ENCODE results near the gene DISP2.

Gene DISP2

GRCh38 chr15:40363611-40364010 is 5.6 kb downstream of the DISP2 start:
- Mint-ChIP-seq H3K27ac (no peak overlapping the region), H3K9me3 (no peaks in the 10 kb centered on the region), H3K4me1 (peaks cover 19% of the 10 kb centered on the region), H3K27me3 (no peaks in the 10 kb centered on the region), H3K4me3 (no peak overlapping the region), H3K36me3 (peaks cover 6% of the 10 kb centered on the region)
- no peak for ATAC-seq

DNA sequence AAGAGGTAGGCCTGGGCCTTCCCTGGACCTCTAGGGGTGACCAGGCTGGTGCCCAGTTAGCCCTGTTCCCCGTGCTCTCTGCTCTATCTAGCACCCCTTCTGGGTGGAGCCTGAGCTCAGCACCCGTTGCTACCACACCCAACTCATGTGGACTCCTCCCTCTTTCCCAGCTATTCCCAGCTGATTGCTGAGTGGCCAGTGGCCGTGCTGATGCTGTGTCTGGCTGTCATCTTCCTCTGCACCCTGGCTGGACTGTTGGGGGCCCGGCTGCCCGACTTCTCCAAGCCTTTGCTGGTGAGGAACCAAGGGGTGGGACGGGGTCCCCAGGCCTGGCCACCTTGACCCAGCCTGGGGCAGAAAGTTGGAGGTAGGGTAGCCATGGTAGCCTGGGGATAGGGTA is 6.2 kb downstream of the DISP2 start:
- ATAC-seq, result no peak
- H3K4me3 Mint-ChIP-seq, result no peak overlapping the region

DNA sequence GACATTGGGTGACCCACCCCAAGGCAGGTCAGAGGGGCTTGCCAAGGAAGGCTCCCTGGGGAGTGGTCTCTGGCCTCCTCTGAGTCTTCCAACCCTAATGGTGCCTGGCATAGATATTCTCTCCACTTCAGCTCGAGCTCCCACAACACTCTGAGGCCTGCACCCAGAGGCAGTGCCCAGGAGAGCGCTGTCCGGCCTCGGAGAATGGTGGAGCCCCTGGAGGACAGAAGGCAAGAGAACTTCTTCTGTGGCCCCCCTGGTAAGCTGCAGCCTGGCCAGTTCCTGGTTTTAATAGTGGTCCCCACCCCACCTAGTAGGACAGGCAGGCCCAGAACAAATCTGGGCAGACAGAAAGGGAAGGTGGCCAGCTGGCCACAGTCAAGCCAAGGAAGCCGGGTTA is 7.0 kb downstream of the DISP2 start:
- Mint-ChIP-seq H3K4me1 (peaks cover 13% of the 10 kb centered on the region), H3K36me3 (peaks cover 6% of the 10 kb centered on the region), H3K27me3 (no peaks in the 10 kb centered on the region), H3K9me3 (no peaks in the 10 kb centered on the region), H3K4me3 (no peak overlapping the region), H3K27ac (no peak overlapping the region)
- no peak for ATAC-seq

More for the DNA sequence above, 6.2 kb downstream of the DISP2 start:
- Mint-ChIP-seq H3K36me3 (peaks cover 6% of the 10 kb centered on the region), H3K27ac (no peak overlapping the region), H3K9me3 (no peaks in the 10 kb centered on the region), H3K27me3 (no peaks in the 10 kb centered on the region), H3K4me1 (peaks cover 13% of the 10 kb centered on the region)

DNA sequence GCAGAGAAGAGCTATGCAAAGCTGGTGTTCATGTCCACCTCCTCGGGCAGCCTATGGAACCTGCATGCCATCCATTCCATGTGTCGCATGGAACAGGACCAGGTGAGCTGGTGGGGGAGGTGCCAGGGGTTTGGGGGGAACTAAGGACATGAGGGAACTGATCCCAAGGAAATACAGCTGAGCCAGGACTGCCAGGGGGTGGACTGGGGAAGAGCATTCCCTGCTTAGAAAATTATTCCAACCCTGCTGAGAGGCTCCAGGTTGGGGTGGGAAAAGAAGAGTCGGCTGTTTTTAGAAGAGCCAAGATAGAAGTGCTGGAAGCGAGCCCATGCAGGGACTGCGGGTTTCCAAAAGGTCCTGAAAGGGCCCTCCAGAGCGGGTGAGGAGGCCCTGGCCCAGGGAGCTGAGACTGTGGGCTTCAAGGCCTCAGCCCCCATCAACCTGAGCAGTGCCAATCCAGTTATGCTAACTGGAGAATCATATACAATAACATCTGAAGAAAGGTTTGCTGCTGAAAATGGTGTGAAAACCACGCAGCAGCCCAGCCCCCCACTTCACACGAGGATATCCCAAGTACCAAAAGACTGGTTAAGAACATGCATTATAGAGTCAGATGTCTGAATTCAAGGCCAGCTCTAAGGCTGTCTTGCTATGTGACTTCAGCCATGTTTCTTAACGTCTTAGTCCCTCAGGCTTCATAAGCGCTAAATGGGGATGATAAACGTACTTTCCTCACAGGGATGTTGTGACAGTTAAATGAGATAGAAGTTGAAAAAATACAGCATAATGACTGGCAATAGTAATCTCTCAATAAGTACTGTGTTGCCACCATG is 7.8 kb downstream of the DISP2 start:
- no peak overlapping the region for H3K4me3 Mint-ChIP-seq
- ATAC-seq, result no peak
- peaks cover 6% of the 10 kb centered on the region for H3K36me3 Mint-ChIP-seq
- H3K9me3 Mint-ChIP-seq, result no peaks in the 10 kb centered on the region
- H3K27me3 Mint-ChIP-seq, result no peaks in the 10 kb centered on the region
- peaks cover 13% of the 10 kb centered on the region for H3K4me1 Mint-ChIP-seq
- H3K27ac Mint-ChIP-seq, result no peak overlapping the region

DNA sequence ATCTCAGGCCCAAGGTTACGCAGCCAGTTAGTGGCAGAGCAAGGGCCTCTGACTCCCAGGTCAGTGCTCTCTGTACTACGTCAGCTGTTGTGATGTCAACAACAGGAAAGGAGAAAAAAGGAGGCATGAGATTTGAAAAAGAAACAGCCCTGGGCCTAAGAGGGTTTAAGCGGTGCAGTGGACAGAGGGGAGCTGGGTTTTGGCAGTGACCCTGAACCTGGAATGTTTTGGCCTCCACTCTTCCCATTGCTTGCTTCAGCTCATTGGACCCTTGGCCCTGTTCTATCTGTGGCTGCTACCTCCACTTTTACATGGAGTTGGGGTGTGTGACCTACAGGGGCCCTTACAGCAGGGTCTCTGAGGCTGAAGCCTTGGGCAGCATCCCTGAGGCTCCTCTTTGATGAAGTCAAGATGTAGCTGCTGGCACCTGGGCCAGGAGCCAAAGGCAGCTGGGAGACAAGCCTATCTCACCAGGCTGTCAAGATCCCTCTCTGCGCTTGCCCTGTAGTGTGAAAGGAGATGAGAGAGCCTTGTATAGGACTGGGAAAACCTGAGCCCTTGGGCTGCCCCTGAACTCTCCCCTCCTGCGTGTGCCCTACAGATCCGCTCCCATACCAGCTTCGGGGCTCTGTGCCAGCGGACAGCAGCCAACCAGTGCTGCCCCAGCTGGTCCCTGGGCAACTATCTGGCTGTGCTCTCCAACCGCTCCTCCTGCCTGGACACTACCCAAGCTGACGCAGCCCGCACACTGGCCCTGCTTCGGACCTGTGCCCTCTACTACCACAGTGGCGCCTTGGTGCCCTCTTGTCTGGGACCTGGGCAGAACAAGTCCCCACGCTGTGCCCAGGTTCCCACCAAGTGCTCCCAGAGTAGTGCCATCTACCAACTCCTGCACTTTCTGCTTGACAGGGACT is 8.7 kb downstream of the DISP2 start:
- Mint-ChIP-seq H3K9me3 (no peaks in the 10 kb centered on the region), H3K4me3 (peak overlapping the region; percentile 80), H3K27me3 (no peaks in the 10 kb centered on the region), H3K36me3 (peaks cover 6% of the 10 kb centered on the region), H3K4me1 (peaks cover 13% of the 10 kb centered on the region), H3K27ac (peak overlapping the region; percentile 77)
- ATAC-seq, result no peak

DNA sequence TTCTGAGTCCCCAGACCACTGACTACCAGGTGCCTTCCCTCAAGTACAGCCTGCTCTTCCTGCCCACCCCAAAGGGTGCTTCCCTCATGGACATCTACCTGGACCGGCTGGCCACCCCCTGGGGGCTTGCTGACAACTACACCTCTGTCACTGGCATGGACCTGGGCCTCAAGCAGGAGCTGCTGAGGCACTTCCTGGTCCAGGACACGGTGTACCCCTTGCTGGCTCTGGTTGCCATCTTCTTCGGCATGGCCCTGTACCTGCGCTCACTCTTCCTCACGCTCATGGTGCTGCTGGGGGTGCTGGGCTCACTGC is 9.3 kb downstream of the DISP2 start:
- H3K4me1 Mint-ChIP-seq, result peaks cover 13% of the 10 kb centered on the region
- no peaks in the 10 kb centered on the region for H3K9me3 Mint-ChIP-seq
- ATAC-seq, result no peak
- H3K27ac Mint-ChIP-seq, result peak overlapping the region; percentile 77
- peaks cover 5% of the 10 kb centered on the region for H3K36me3 Mint-ChIP-seq
- no peaks in the 10 kb centered on the region for H3K27me3 Mint-ChIP-seq
- H3K4me3 Mint-ChIP-seq, result peak overlapping the region; percentile 80

DNA sequence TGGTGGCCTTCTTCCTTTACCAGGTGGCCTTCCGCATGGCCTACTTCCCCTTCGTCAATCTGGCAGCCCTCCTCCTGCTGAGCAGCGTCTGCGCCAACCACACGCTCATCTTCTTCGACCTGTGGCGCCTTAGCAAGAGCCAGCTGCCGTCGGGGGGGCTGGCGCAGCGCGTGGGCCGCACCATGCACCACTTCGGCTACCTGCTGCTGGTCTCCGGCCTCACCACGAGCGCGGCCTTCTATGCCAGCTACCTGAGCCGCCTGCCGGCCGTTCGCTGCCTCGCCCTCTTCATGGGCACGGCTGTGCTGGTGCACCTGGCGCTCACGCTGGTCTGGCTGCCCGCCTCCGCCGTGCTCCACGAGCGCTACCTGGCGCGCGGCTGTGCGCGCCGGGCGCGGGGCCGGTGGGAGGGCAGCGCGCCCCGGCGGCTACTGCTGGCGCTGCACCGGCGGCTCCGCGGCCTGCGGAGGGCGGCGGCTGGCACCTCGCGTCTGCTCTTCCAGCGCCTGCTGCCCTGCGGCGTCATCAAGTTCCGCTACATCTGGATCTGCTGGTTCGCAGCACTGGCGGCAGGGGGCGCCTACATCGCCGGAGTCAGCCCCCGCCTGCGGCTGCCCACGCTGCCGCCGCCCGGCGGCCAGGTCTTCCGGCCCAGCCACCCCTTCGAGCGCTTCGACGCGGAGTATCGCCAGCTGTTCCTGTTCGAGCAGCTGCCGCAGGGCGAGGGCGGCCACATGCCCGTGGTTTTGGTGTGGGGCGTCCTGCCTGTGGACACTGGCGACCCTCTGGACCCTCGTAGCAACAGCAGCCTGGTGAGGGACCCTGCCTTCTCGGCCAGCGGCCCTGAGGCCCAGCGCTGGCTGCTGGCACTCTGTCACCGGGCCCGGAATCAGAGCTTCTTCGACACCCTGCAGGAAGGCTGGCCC is 9.9 kb downstream of the DISP2 start:
- peak overlapping the region; percentile 77 for H3K27ac Mint-ChIP-seq

GRCh38 chr15:40368719-40369473 is 10.9 kb downstream of the DISP2 start:
- H3K36me3 Mint-ChIP-seq, result no peaks in the 10 kb centered on the region
- no peaks in the 10 kb centered on the region for H3K9me3 Mint-ChIP-seq
- ATAC-seq, result no peak
- H3K27me3 Mint-ChIP-seq, result no peaks in the 10 kb centered on the region
- H3K4me1 Mint-ChIP-seq, result peaks cover 13% of the 10 kb centered on the region
- peak overlapping the region; percentile 30 for H3K4me3 Mint-ChIP-seq
- no peak overlapping the region for H3K27ac Mint-ChIP-seq

More for the DNA sequence above, 9.9 kb downstream of the DISP2 start:
- peak; percentile 90 for ATAC-seq
- Mint-ChIP-seq H3K36me3 (no peaks in the 10 kb centered on the region), H3K27me3 (no peaks in the 10 kb centered on the region), H3K9me3 (no peaks in the 10 kb centered on the region), H3K4me3 (peak overlapping the region; percentile 80), H3K4me1 (peaks cover 13% of the 10 kb centered on the region)

- Mint-ChIP-seq H3K4me3 (no peak overlapping the region), H3K36me3 (no peaks in the 10 kb centered on the region), H3K9me3 (no peaks in the 10 kb centered on the region), H3K27me3 (no peaks in the 10 kb centered on the region), H3K4me1 (peaks cover 13% of the 10 kb centered on the region), H3K27ac (no peak overlapping the region)
- no peak for ATAC-seq
Measured at GRCh38 chr15:40369474-40369869, 11.5 kb downstream of the DISP2 start.

DNA sequence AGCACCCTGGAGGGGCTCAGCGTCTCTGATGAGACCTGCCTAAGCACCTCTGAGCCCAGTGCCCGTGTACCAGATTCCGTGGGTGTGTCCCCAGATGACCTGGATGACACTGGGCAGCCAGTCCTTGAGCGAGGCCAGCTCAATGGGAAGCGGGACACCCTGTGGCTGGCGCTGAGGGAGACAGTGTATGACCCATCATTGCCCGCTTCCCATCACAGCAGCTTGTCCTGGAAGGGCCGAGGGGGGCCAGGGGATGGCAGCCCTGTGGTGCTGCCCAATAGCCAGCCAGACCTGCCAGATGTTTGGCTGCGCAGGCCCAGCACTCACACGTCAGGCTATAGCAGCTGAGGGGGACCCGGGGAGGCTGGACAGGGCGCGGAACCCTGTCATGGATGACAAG is 12.0 kb downstream of the DISP2 start:
- ATAC-seq, result no peak
- no peak overlapping the region for H3K27ac Mint-ChIP-seq
- H3K4me1 Mint-ChIP-seq, result peaks cover 13% of the 10 kb centered on the region
- H3K9me3 Mint-ChIP-seq, result no peaks in the 10 kb centered on the region
- no peak overlapping the region for H3K4me3 Mint-ChIP-seq
- no peaks in the 10 kb centered on the region for H3K27me3 Mint-ChIP-seq
- H3K36me3 Mint-ChIP-seq, result no peaks in the 10 kb centered on the region

DNA sequence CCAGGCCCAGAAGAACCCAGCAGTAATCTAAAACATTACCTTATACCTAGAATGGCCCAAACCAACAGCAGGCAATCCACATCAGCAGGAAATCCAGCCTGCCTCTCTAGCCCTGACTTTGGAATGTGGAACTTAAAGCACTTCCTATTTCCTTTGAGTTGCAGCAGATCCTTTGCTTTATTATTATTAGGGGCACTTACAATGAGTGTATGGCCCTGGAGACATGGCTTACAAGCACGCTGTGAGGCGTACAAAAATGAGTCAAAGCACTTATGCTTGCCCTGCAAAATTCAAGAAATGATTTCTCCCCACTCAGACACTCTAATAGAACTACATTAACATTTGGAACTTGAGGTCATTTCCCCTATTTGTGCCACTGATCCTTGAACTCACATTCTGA is 15.0 kb downstream of the DISP2 start:
- no peaks in the 10 kb centered on the region for H3K4me1 Mint-ChIP-seq
- no peak overlapping the region for H3K27ac Mint-ChIP-seq
- H3K27me3 Mint-ChIP-seq, result no peaks in the 10 kb centered on the region
- H3K4me3 Mint-ChIP-seq, result no peak overlapping the region
- H3K36me3 Mint-ChIP-seq, result no peaks in the 10 kb centered on the region
- ATAC-seq, result no peak
- no peaks in the 10 kb centered on the region for H3K9me3 Mint-ChIP-seq

GRCh38 chr15:40377606-40378005 is 19.6 kb downstream of the DISP2 start:
- Mint-ChIP-seq H3K4me1 (peaks cover 4% of the 10 kb centered on the region), H3K4me3 (no peak overlapping the region)
- ATAC-seq, result no peak

DNA sequence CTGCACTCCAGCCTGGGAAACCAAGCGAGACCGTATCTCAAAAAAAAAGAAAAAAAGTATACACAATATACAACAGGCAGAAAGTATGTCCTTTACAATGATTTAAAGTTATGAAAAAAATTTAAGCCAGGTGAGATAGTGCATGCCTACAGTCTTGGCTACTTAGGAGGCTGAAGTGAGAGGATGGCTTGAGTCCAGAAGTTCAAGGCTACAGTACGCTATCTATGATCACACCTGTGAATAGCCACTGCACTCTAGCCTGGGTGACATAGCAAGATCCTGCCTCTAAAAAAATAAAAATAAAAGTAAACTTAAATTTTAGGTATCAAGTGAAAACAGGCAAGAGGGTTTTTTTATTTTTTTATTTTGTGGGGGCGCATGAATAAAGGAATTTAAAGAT is 21.4 kb downstream of the DISP2 start:
- peaks cover 20% of the 10 kb centered on the region for H3K4me1 Mint-ChIP-seq
- H3K4me3 Mint-ChIP-seq, result no peak overlapping the region

More at GRCh38 chr15:40377606-40378005, 19.6 kb downstream of the DISP2 start:
- no peak overlapping the region for H3K27ac Mint-ChIP-seq
- H3K36me3 Mint-ChIP-seq, result no peaks in the 10 kb centered on the region
- H3K27me3 Mint-ChIP-seq, result no peaks in the 10 kb centered on the region
- H3K9me3 Mint-ChIP-seq, result no peaks in the 10 kb centered on the region

GRCh38 chr15:40379853-40380252 is 21.8 kb downstream of the DISP2 start:
- no peaks in the 10 kb centered on the region for H3K27me3 Mint-ChIP-seq
- no peaks in the 10 kb centered on the region for H3K9me3 Mint-ChIP-seq
- ATAC-seq, result no peak
- H3K4me1 Mint-ChIP-seq, result peaks cover 25% of the 10 kb centered on the region
- H3K36me3 Mint-ChIP-seq, result no peaks in the 10 kb centered on the region
- H3K27ac Mint-ChIP-seq, result no peak overlapping the region
- H3K4me3 Mint-ChIP-seq, result no peak overlapping the region

More for the DNA sequence above, 21.4 kb downstream of the DISP2 start:
- no peaks in the 10 kb centered on the region for H3K27me3 Mint-ChIP-seq
- H3K27ac Mint-ChIP-seq, result no peak overlapping the region
- H3K36me3 Mint-ChIP-seq, result no peaks in the 10 kb centered on the region
- no peak for ATAC-seq
- H3K9me3 Mint-ChIP-seq, result no peaks in the 10 kb centered on the region
